ENCODE data around the gene PNLIP.

Gene PNLIP

DNA sequence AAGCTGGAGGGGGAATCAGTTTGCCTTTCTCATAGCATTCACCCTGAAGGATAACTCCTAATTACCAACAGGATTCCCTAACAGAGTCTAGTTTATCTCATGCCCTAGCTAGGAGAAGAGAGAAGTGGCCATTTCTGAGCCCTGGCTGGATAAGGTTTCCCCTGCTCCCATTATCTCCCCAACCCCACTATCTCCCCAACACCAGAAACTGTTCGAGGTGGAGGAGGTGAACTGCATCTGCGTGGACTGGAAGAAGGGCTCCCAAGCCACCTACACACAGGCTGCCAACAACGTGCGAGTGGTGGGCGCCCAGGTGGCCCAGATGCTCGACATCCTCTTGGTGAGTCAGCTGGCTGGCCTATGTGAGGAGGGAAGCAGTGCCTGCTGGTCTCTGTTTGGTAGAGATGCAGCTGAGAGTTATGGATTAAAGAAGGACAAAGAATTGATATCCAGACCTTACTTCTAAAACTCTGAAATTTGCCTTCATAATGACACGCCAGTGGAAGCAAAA is 48.8 kb downstream of the PNLIP start:
- Histone ChIP-seq H2BK12ac (ENCODE audit: low read length) (no peak overlapping the region), H3K4me1 (ENCODE audit: control insufficient read depth in 1 of 2, insufficient read depth in 2 of 2, low read length in 2 of 2) (no peaks in the 10 kb centered on the region), H3K4me2 (ENCODE audit: low read length) (no peak overlapping the region), H3K27me3 (ENCODE audit: insufficient read depth, low read length) (no peaks in the 10 kb centered on the region), H3K9ac (ENCODE audit: low read length) (no peak overlapping the region), H4K8ac (ENCODE audit: low read depth, low read length) (no peak overlapping the region), H3K79me1 (ENCODE audit: low read length) (no peaks in the 10 kb centered on the region), H3K14ac (ENCODE audit: low read length) (no peak overlapping the region), H3K79me2 (ENCODE audit: control insufficient read depth, insufficient read depth, low read length, poor library complexity) (no peaks in the 10 kb centered on the region), H3K36me3 (ENCODE audit: control insufficient read depth in 1 of 2, insufficient read depth in 2 of 2, low read length in 2 of 2) (no peaks in the 10 kb centered on the region), H3K27ac (ENCODE audit: low read depth, low read length) (no peak overlapping the region), H3K18ac (ENCODE audit: low read length) (no peak overlapping the region), H4K12ac (ENCODE audit: low read depth, low read length) (no peak overlapping the region), H3K4me3 (ENCODE audit: low read depth, low read length) (no peak overlapping the region), H3K23ac (ENCODE audit: low read length) (no peak overlapping the region), H2AFZ (ENCODE audit: insufficient read depth, low read length, poor library complexity) (no peak overlapping the region), H2AK5ac (ENCODE audit: low read length) (no peak overlapping the region), H2BK5ac (ENCODE audit: low read depth, low read length, poor library complexity) (no peak overlapping the region), H3K4ac (ENCODE audit: low read depth, low read length) (no peak overlapping the region), H4K91ac (ENCODE audit: low read depth, low read length) (no peak overlapping the region), H2BK120ac (ENCODE audit: insufficient read depth, low read length, poor library complexity) (no peak overlapping the region), H3K9me3 (ENCODE audit: insufficient read depth, low read depth, low read length) (peaks cover 5% of the 10 kb centered on the region)
- no peak for DNase-seq
- no CpG with 5 or more reads among the region's 7 CpGs for WGBS (ENCODE audit: extremely low coverage, insufficient coverage, insufficient read length)

DNA sequence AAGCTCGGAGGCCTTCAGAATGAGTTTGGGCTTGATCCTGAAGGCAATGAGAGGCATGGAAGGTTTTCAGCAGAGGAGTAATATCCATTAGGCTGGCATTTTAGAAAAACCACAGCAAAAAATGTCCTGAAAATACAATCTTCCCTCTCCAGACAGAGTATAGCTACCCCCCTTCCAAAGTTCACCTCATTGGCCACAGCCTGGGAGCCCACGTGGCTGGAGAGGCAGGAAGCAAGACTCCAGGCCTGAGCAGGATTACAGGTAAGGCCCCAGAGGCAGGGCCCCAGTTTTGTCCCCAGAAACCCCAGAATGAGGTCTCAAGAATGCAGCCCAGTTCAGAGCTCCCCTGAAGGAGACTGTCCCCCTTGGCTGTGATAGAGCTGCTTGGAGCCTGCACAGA is 50.3 kb downstream of the PNLIP start:
- no peak overlapping the region for H4K12ac ChIP-seq (ENCODE audit: low read depth, low read length)
- H3K9me3 ChIP-seq (ENCODE audit: insufficient read depth, low read depth, low read length) = peaks cover 5% of the 10 kb centered on the region
- no peak overlapping the region for H3K9ac ChIP-seq (ENCODE audit: low read length)
- no CpG with 5 or more reads among the region's 2 CpGs for WGBS (ENCODE audit: extremely low coverage, insufficient coverage, insufficient read length)
- no peaks in the 10 kb centered on the region for H3K36me3 ChIP-seq (ENCODE audit: control insufficient read depth in 1 of 2, insufficient read depth in 2 of 2, low read length in 2 of 2)
- H2BK120ac ChIP-seq (ENCODE audit: insufficient read depth, low read length, poor library complexity) = no peak overlapping the region
- no peak overlapping the region for H3K23ac ChIP-seq (ENCODE audit: low read length)
- H3K4me3 ChIP-seq (ENCODE audit: low read depth, low read length) = no peak overlapping the region
- H3K4me2 ChIP-seq (ENCODE audit: low read length) = no peak overlapping the region
- no peaks in the 10 kb centered on the region for H3K79me2 ChIP-seq (ENCODE audit: control insufficient read depth, insufficient read depth, low read length, poor library complexity)
- DNase-seq = no peak
- H2AFZ ChIP-seq (ENCODE audit: insufficient read depth, low read length, poor library complexity) = no peak overlapping the region
- no peak overlapping the region for H4K8ac ChIP-seq (ENCODE audit: low read depth, low read length)
- no peak overlapping the region for H3K14ac ChIP-seq (ENCODE audit: low read length)
- H3K27ac ChIP-seq (ENCODE audit: low read depth, low read length) = no peak overlapping the region
- no peak overlapping the region for H3K4ac ChIP-seq (ENCODE audit: low read depth, low read length)
- no peak overlapping the region for H2AK5ac ChIP-seq (ENCODE audit: low read length)
- no peak overlapping the region for H2BK12ac ChIP-seq (ENCODE audit: low read length)
- H4K91ac ChIP-seq (ENCODE audit: low read depth, low read length) = no peak overlapping the region
- no peak overlapping the region for H3K18ac ChIP-seq (ENCODE audit: low read length)
- no peaks in the 10 kb centered on the region for H3K79me1 ChIP-seq (ENCODE audit: low read length)
- H2BK5ac ChIP-seq (ENCODE audit: low read depth, low read length, poor library complexity) = no peak overlapping the region
- no peaks in the 10 kb centered on the region for H3K4me1 ChIP-seq (ENCODE audit: control insufficient read depth in 1 of 2, insufficient read depth in 2 of 2, low read length in 2 of 2)
- no peaks in the 10 kb centered on the region for H3K27me3 ChIP-seq (ENCODE audit: insufficient read depth, low read length)

DNA sequence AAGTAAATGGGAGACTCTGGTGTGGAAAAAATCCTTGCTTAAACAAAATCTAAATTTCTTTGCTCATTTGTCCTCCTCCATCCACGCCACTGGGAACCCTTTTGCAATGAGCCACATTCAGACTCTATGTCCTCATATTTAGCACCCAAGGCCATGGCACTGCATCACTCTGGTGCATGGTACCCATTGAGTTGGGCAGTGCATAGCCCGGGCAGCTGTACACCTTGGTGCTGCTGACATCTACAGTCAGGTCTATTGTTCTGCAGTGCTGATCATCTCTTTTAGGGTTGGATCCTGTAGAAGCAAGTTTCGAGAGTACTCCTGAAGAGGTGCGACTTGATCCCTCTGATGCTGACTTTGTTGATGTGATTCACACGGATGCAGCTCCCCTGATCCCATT is 51.8 kb downstream of the PNLIP start:
- H3K4ac ChIP-seq (ENCODE audit: low read depth, low read length) = no peak overlapping the region

DNA sequence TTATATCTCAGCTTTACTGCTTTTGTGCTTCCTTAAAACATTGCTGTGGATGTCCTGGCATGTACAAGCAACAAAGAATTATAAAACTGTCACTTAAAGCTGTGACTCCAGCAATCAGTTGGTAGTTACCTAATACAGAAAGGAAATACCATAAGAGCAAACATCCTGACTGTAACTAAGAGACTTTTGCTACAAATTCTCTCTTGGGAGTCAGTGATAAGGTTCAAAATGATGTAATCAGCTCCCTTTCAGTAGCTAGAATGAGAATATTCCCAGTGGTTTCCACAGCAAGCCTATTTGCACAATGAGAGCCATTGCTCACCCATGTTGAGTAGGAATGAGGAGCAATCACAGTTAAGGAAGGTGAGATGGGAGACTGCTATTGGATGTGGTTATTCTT is 52.6 kb downstream of the PNLIP start:
- H4K12ac ChIP-seq (ENCODE audit: low read depth, low read length) = no peak overlapping the region
- no peak overlapping the region for H3K23ac ChIP-seq (ENCODE audit: low read length)
- no peaks in the 10 kb centered on the region for H3K79me2 ChIP-seq (ENCODE audit: control insufficient read depth, insufficient read depth, low read length, poor library complexity)
- H3K27ac ChIP-seq (ENCODE audit: low read depth, low read length) = no peak overlapping the region
- no peaks in the 10 kb centered on the region for H3K27me3 ChIP-seq (ENCODE audit: insufficient read depth, low read length)
- H2AK5ac ChIP-seq (ENCODE audit: low read length) = no peak overlapping the region
- no peak overlapping the region for H2AFZ ChIP-seq (ENCODE audit: insufficient read depth, low read length, poor library complexity)
- no peak overlapping the region for H2BK5ac ChIP-seq (ENCODE audit: low read depth, low read length, poor library complexity)
- no peak overlapping the region for H2BK120ac ChIP-seq (ENCODE audit: insufficient read depth, low read length, poor library complexity)
- H3K4me2 ChIP-seq (ENCODE audit: low read length) = no peak overlapping the region
- no peak overlapping the region for H3K18ac ChIP-seq (ENCODE audit: low read length)
- H3K9ac ChIP-seq (ENCODE audit: low read length) = no peak overlapping the region
- DNase-seq = peak in 1 of 2 donors; percentile 7
- no peaks in the 10 kb centered on the region for H3K36me3 ChIP-seq (ENCODE audit: control insufficient read depth in 1 of 2, insufficient read depth in 2 of 2, low read length in 2 of 2)
- no peaks in the 10 kb centered on the region for H3K79me1 ChIP-seq (ENCODE audit: low read length)
- H2BK12ac ChIP-seq (ENCODE audit: low read length) = no peak overlapping the region
- H3K4me3 ChIP-seq (ENCODE audit: low read depth, low read length) = no peak overlapping the region
- no peak overlapping the region for H4K8ac ChIP-seq (ENCODE audit: low read depth, low read length)
- H3K14ac ChIP-seq (ENCODE audit: low read length) = no peak overlapping the region
- H3K4me1 ChIP-seq (ENCODE audit: control insufficient read depth in 1 of 2, insufficient read depth in 2 of 2, low read length in 2 of 2) = no peaks in the 10 kb centered on the region
- peaks cover 5% of the 10 kb centered on the region for H3K9me3 ChIP-seq (ENCODE audit: insufficient read depth, low read depth, low read length)
- no peak overlapping the region for H4K91ac ChIP-seq (ENCODE audit: low read depth, low read length)
- H3K4ac ChIP-seq (ENCODE audit: low read depth, low read length) = no peak overlapping the region

More for the DNA sequence above, 51.8 kb downstream of the PNLIP start:
- H4K8ac ChIP-seq (ENCODE audit: low read depth, low read length) = no peak overlapping the region
- H3K9ac ChIP-seq (ENCODE audit: low read length) = no peak overlapping the region
- H2AK5ac ChIP-seq (ENCODE audit: low read length) = no peak overlapping the region
- H3K18ac ChIP-seq (ENCODE audit: low read length) = no peak overlapping the region
- H2AFZ ChIP-seq (ENCODE audit: insufficient read depth, low read length, poor library complexity) = no peak overlapping the region
- H4K12ac ChIP-seq (ENCODE audit: low read depth, low read length) = no peak overlapping the region
- no peak overlapping the region for H3K23ac ChIP-seq (ENCODE audit: low read length)
- H2BK12ac ChIP-seq (ENCODE audit: low read length) = no peak overlapping the region
- no peak overlapping the region for H2BK120ac ChIP-seq (ENCODE audit: insufficient read depth, low read length, poor library complexity)
- H3K4me1 ChIP-seq (ENCODE audit: control insufficient read depth in 1 of 2, insufficient read depth in 2 of 2, low read length in 2 of 2) = no peaks in the 10 kb centered on the region
- no peak overlapping the region for H4K91ac ChIP-seq (ENCODE audit: low read depth, low read length)
- H3K27ac ChIP-seq (ENCODE audit: low read depth, low read length) = no peak overlapping the region
- H3K9me3 ChIP-seq (ENCODE audit: insufficient read depth, low read depth, low read length) = peaks cover 5% of the 10 kb centered on the region
- no peak overlapping the region for H3K4me2 ChIP-seq (ENCODE audit: low read length)
- H3K79me1 ChIP-seq (ENCODE audit: low read length) = no peaks in the 10 kb centered on the region
- H2BK5ac ChIP-seq (ENCODE audit: low read depth, low read length, poor library complexity) = no peak overlapping the region
- no CpG with 5 or more reads among the region's 5 CpGs for WGBS (ENCODE audit: extremely low coverage, insufficient coverage, insufficient read length)
- DNase-seq = no peak
- no peak overlapping the region for H3K4me3 ChIP-seq (ENCODE audit: low read depth, low read length)
- no peaks in the 10 kb centered on the region for H3K36me3 ChIP-seq (ENCODE audit: control insufficient read depth in 1 of 2, insufficient read depth in 2 of 2, low read length in 2 of 2)
- H3K79me2 ChIP-seq (ENCODE audit: control insufficient read depth, insufficient read depth, low read length, poor library complexity) = no peaks in the 10 kb centered on the region
- no peaks in the 10 kb centered on the region for H3K27me3 ChIP-seq (ENCODE audit: insufficient read depth, low read length)
- H3K14ac ChIP-seq (ENCODE audit: low read length) = no peak overlapping the region

All from trophoblast cell (in vitro differentiated cells and primary cell).